ENCODE results near the gene FMO5.

The FMO5 gene

GRCh38 chr1:147172168-147173016 is 52.7 kb downstream of the FMO5 start, which contains the start of gene PRKAB2 (continued):
- TF ChIP-seq, protein P1, sequence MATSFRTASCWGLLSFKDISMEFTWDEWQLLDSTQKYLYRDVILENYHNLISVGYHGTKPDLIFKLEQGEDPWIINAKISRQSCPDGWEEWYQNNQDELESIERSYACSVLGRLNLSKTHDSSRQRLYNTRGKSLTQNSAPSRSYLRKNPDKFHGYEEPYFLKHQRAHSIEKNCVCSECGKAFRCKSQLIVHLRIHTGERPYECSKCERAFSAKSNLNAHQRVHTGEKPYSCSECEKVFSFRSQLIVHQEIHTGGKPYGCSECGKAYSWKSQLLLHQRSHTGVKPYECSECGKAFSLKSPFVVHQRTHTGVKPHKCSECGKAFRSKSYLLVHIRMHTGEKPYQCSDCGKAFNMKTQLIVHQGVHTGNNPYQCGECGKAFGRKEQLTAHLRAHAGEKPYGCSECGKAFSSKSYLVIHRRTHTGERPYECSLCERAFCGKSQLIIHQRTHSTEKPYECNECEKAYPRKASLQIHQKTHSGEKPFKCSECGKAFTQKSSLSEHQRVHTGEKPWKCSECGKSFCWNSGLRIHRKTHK (tag by site-specific recombination; IDR thresholded peaks at IDR 0.05) = no peak
- TF ChIP-seq ZNF214 (tag by site-specific recombination; IDR thresholded peaks at IDR 0.05; ENCODE audit: borderline replicate concordance) (no peak), ZNF571 (tag by site-specific recombination; IDR thresholded peaks at IDR 0.05) (no peak), ZNF791 (tag by site-specific recombination; IDR thresholded peaks at IDR 0.05) (no peak), ZNF76 (tag by site-specific recombination; IDR thresholded peaks at IDR 0.05; ENCODE audit: borderline replicate concordance, low read depth) (peak; percentile 86), ZNF24 (tag by site-specific recombination; IDR thresholded peaks at IDR 0.05) (peak; percentile 65; the same call in 1 of the 2 replicates), ZNF660 (tag by site-specific recombination; IDR thresholded peaks at IDR 0.05) (peak; percentile 99), ZNF830 (tag by site-specific recombination; IDR thresholded peaks at IDR 0.05; ENCODE audit: low read depth) (no peak), ZNF514 (tag by site-specific recombination; IDR thresholded peaks at IDR 0.05) (no peak), ZNF623 (tag by site-specific recombination; IDR thresholded peaks at IDR 0.05) (0 out of 2 replicates have a peak, but pooled peaks have one; percentile 17), ZNF133 (tag by site-specific recombination; IDR thresholded peaks at IDR 0.05) (no peak), KLF8 (tag by site-specific recombination; IDR thresholded peaks at IDR 0.05) (peak; percentile 99), ZBTB17 (tag by site-specific recombination; IDR thresholded peaks at IDR 0.05) (peak; percentile 89), CTCF (tag by site-specific recombination; IDR thresholded peaks at IDR 0.05) (peak; percentile 92), ZNF138 (tag by site-specific recombination; IDR thresholded peaks at IDR 0.05; ENCODE audit: borderline replicate concordance) (no peak), ZFP37 (tag by site-specific recombination; IDR thresholded peaks at IDR 0.05) (no peak), PRDM1 (tag by site-specific recombination; IDR thresholded peaks at IDR 0.05) (no peak), ZNF404 (tag by site-specific recombination; IDR thresholded peaks at IDR 0.05) (no peak), IKZF3 (tag by site-specific recombination; IDR thresholded peaks at IDR 0.05) (peak; percentile 87), ZNF335 (tag by site-specific recombination; conservative IDR thresholded peaks at IDR 0.05) (peak; percentile 96), ZNF585B (tag by site-specific recombination; IDR thresholded peaks at IDR 0.05) (0 out of 2 replicates have a peak, but pooled peaks have one; percentile 3), GLIS2 (tag by site-specific recombination; IDR thresholded peaks at IDR 0.05) (peak; percentile 98), ZNF140 (tag by site-specific recombination; IDR thresholded peaks at IDR 0.05) (no peak), ZNF596 (tag by site-specific recombination; IDR thresholded peaks at IDR 0.05) (peak; percentile 28; the same call in 1 of the 2 replicates), ZFP69B (tag by site-specific recombination; IDR thresholded peaks at IDR 0.05) (peak; percentile 54), ZNF394 (tag by site-specific recombination; IDR thresholded peaks at IDR 0.05; ENCODE audit: borderline replicate concordance) (peak; percentile 65; the same call in 1 of the 2 replicates), ZNF311 (tag by site-specific recombination; IDR thresholded peaks at IDR 0.05; ENCODE audit: borderline replicate concordance) (no peak)
- TF ChIP-seq, protein P2, sequence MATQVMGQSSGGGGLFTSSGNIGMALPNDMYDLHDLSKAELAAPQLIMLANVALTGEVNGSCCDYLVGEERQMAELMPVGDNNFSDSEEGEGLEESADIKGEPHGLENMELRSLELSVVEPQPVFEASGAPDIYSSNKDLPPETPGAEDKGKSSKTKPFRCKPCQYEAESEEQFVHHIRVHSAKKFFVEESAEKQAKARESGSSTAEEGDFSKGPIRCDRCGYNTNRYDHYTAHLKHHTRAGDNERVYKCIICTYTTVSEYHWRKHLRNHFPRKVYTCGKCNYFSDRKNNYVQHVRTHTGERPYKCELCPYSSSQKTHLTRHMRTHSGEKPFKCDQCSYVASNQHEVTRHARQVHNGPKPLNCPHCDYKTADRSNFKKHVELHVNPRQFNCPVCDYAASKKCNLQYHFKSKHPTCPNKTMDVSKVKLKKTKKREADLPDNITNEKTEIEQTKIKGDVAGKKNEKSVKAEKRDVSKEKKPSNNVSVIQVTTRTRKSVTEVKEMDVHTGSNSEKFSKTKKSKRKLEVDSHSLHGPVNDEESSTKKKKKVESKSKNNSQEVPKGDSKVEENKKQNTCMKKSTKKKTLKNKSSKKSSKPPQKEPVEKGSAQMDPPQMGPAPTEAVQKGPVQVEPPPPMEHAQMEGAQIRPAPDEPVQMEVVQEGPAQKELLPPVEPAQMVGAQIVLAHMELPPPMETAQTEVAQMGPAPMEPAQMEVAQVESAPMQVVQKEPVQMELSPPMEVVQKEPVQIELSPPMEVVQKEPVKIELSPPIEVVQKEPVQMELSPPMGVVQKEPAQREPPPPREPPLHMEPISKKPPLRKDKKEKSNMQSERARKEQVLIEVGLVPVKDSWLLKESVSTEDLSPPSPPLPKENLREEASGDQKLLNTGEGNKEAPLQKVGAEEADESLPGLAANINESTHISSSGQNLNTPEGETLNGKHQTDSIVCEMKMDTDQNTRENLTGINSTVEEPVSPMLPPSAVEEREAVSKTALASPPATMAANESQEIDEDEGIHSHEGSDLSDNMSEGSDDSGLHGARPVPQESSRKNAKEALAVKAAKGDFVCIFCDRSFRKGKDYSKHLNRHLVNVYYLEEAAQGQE (tag by site-specific recombination; IDR thresholded peaks at IDR 0.05) = 0 out of 2 replicates have a peak, but pooled peaks have one; percentile 12
- TF ChIP-seq, protein P3, sequence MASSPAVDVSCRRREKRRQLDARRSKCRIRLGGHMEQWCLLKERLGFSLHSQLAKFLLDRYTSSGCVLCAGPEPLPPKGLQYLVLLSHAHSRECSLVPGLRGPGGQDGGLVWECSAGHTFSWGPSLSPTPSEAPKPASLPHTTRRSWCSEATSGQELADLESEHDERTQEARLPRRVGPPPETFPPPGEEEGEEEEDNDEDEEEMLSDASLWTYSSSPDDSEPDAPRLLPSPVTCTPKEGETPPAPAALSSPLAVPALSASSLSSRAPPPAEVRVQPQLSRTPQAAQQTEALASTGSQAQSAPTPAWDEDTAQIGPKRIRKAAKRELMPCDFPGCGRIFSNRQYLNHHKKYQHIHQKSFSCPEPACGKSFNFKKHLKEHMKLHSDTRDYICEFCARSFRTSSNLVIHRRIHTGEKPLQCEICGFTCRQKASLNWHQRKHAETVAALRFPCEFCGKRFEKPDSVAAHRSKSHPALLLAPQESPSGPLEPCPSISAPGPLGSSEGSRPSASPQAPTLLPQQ (tag by site-specific recombination; IDR thresholded peaks at IDR 0.05) = peak; percentile 91
